GM18519 (cell line): ENCODE results near the gene FGF14.

Experiments
- ATAC-seq: cut with Tn5 transposase; IDR thresholded peaks from one replicate; pipeline ENCODE4 v1.9.1; 2021; ENCODE audit warnings: mild to moderate bottlenecking, moderate library complexity; ENCODE audit not compliant: unreplicated experiment, low FRiP score

FGF14 gene

DNA sequence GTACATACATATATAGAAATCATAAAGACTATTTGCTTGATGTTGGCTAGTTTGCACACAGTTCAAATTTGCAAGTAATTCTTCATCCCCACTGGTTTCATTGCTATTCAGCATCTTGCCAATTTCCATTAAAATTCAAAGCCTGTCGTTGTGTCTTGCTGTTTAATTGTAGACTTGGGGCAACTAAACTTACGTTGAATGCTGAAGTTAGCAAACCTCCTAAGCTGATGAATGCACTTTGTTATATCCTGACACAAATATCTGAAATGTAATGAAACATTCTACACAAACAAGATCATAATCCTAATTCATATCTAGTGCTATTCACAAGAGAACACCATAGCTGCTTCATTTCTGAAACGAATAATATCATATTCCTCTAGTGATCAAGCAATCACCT, 568.2 kb downstream of the FGF14 start:
- no peak for ATAC-seq

- ATAC-seq, result no peak
These were observed 571.8 kb downstream of the FGF14 start for GRCh38 chr13:101830035-101830434.

DNA sequence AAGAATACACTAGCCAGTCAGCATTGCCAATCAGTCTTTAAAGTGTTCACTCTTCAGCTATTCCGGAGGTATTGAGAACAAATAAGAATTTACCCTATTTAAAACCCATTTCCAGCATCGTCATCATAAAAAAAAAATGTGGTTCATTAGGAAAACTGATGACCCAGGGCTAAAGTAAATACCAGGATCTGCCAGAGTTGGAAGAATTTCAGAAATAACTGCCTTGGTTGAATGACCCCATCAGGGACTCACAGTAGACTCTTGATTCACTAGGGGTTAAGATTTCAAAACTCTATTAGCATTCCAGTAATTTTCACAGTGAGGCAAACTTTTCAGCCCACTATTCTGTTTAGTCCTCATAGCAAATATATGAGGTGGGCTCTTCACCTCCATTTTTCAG, 572.4 kb downstream of the FGF14 start:
- ATAC-seq, result no peak

GRCh38 chr13:101828119-101828518, 573.7 kb downstream of the FGF14 start:
- ATAC-seq, result no peak

DNA sequence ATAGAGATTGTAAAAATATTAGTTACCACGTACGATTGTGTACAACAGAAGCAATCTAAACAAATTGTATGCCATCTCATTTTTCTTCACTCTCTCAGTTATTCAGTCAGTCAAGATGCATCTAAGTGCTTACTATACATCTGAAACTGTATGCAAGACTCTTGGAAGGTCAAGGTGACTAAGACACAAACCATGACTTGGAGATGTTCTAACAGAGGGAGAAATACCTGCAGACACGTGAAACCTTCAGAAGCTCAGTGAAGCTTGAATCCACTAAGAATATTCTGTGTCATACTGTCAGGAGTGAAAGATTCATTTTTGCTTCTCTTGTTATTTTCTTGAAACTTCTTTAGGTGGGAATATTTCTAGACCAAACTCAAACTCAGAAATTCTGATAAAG, 584.0 kb downstream of the FGF14 start:
- peak; percentile 45 for ATAC-seq

- no peak for ATAC-seq
These were observed 590.0 kb downstream of the FGF14 start for GRCh38 chr13:101811881-101812280.

GRCh38 chr13:101811284-101811839, 590.5 kb downstream of the FGF14 start:
- ATAC-seq, result no peak

DNA sequence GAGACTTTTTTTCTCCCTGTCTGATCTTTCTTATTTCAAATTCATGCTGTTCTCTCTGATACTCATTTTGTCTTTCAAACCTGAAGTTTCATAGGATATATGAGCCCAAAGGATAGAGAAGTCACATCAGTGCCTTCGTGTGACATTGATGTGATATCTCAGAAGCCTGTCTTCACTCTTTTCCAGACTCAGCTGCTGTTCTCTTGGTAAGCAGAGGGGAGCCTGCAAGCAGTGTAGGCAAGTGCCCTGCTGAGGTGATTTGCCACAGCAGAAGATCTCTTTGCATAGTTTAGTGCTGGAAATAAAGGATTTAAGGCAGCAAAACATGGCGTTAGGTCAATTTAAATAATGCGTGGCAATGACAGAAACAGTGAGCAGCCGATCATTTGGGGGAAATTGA, 602.7 kb downstream of the FGF14 start:
- ATAC-seq, result no peak

GRCh38 chr13:101798437-101798836, 603.4 kb downstream of the FGF14 start:
- no peak for ATAC-seq

GRCh38 chr13:101795460-101795859, 606.4 kb downstream of the FGF14 start:
- ATAC-seq, result no peak

DNA sequence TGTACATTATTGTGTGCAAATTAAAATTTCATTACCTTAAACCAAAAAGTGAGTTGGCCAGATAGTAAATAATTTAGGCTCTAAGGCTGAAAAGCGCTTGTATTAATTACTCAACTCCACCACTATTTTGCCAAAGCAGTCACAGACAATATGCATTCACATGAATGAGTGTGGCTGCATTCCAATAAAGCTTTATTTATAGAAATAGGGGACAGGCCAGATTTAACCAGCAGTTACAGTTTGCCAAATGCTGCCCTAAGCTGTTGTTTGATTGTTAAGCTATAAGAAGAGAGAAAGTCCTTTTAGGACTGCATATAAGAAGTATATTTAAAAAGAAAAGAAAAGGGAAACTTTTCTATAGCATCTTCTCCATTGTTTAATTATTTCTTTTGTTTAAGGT, 606.8 kb downstream of the FGF14 start:
- ATAC-seq, result no peak

DNA sequence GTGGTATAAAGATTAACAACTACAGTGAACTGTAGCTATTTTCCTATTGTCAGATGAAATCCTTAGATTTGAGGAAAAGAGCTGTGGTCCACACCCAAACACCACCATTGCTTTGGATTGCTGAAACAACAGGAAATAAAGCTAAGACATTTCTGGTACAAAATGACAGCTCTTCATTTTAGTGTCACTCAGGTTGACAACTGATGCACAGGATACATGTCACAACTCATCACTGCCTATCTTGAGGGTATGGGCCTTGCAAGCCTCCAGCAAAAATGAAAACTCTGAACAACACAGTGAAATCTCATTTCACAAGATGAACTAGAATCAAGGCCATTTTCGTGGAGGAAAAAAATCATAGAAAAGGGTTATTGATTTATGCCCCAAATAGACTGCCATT, 609.7 kb downstream of the FGF14 start:
- ATAC-seq, result no peak

DNA sequence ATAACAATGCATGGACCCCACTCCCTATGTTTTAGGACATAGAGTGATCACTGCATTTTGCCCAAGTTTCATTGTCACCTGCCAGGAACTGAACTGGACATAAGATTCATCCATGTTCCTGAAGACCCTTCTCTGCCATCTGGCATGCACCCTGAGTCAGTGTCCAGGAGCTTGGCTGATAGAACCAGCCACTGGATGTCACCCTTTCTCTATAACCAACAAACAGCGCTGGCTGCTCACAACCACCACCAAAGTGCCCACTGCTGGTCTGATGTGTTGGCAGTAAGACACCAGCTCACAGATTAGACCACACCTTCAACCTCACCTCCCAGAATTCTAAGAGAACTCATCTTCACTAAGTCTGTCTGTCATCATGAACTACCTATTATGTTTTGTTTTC, 616.0 kb downstream of the FGF14 start:
- ATAC-seq, result no peak

GRCh38 chr13:101784313-101784712, 617.5 kb downstream of the FGF14 start:
- ATAC-seq, result no peak

GRCh38 chr13:101783554-101783953, 618.3 kb downstream of the FGF14 start:
- ATAC-seq, result no peak

DNA sequence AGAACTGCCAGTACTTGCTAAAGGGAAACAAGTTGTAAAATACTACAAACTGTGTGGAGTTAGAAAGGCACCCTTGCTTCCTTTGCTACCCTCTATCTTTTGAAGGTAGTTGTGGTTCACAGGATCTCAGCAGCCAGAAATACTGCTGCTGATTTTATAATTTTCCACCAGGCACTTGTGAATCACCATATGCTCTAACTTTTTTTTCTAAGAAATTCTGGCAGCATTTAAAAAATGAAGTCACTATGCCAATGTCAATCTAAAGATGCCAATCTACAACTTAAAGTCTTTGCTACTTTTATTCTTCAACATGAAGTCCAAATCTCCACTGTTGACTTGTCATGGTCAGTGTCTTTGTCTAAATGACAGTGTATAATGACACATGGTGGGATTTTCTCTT, 621.6 kb downstream of the FGF14 start:
- no peak for ATAC-seq

DNA sequence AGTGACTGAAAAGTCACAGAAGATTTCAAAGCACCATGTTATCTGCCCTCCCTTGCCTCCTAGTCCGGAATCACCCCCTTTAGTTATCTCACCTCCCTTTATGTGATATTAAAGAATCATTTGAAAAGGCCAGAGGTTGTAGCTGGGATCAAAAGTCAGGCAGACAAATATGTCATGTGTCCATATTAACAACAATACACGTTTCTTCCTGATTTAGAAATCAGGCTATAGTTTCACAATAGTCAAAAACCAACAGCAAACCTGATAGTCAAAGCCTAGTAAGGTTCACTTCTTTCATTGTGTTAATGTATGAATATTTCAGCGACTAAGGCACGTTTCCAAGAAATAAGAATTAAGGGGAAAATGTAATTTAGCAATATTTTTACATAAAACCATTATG, 622.7 kb downstream of the FGF14 start:
- ATAC-seq, result no peak

DNA sequence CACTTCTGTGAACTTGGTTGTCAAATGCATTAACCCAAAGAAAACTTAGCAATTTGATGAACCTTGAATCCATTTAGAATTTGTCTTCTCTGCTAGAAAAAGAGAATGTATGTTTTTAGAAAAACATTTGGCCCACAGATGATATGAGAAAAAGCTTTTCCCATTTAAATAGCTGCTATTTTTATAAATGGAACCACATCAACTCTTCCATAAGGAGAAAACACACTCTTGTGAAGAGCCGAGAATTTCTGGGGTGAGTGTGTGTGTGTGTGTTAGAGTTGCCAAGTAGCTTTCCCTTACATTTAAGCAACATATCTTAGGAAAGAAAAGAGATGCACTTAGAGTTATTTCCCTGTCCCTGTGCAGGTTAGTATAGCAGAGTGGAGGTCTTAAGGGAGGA, 626.6 kb downstream of the FGF14 start:
- no peak for ATAC-seq

- ATAC-seq, result no peak
These were observed 627.5 kb downstream of the FGF14 start for GRCh38 chr13:101774393-101774792.

DNA sequence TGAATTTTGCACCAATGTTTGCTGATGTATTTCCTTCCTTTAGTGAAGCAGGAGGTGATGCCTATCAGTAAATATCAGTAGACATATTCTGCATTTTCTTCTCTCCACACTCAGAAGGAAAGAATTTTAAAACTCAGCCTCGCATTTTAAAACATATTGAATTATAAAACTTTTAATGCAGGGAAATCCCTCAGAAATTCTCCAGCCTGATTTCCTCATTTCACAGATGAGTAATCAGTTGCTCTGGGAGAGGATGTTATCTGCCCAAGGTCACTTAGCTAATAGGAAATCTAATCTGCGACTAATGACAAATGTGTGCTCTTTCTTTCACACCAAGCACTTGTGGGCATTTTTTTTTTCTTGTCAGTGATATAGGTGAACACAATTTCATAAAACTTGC, 628.8 kb downstream of the FGF14 start:
- ATAC-seq, result no peak

DNA sequence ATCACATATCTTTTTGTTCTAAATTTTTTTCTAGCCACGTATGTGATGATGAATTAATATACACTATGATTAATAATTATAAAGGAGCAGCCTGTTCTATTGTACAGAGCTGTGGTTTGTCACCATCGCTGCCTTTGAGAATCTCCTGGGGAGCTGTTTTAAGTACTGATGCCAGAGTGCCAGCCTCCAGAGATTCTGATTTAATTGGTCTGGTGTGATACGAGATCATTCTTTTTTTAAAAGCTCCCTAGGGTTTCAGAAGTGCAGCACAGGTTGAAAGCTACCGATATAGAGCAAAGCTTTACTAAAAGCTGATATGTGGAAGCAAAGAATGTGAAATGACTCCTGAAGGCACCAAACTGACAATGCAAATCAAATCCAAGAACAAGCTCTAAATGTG, 634.7 kb downstream of the FGF14 start:
- no peak for ATAC-seq

DNA sequence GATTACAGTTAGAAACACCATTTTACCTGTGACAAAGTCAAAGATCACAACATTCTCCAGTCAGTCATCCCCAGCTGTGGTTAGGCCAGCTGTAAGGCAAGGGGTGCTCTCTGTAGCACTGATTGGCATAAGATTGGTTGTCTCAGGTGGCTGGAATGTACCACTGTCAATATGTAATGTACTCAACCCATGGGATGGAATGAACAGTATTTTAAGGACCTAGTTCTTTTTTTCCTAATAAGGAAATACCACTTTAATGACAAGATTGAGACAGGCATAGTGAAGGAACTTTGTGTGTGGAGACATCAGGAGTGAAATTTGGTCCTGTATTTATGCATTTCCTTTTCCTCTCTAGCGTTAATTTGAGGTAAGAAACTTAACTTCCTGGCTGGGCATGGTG, 638.7 kb downstream of the FGF14 start:
- ATAC-seq, result no peak

DNA sequence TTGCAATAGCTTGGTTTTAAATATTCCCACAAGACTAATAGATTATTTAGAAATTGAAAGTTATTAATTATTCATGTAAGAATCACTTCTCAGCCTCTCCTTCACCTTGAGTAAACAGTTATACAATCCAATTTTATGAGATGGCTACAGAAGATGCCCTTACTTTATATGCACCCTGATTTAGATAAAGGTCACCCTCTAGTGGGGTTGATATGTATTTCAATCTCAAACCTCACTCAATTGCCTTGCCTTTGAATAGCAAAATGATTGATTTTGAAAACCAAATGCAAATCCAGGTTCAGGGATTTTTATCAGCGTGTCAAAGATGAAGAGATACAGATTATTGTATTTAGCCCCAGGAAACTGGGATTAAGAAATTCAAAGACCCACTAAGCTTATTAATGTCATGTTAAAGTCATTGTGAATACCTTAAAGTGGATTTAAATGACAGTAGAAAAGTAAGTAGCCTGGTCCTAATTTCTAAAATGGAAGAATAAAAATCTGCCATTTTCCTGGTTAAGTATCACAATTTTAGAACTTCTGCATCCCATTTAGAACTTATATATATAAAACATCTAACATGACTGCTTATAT, 644.3 kb downstream of the FGF14 start:
- peak; percentile 88 for ATAC-seq
